GM19397 (cell line): Measurements from ENCODE around the gene IQSEC1.

Experiments used
- ATAC-seq: cut with Tn5 transposase; IDR thresholded peaks from one replicate; pipeline ENCODE4 v1.9.1; 2021; ENCODE audit warnings: mild to moderate bottlenecking, moderate library complexity; ENCODE audit not compliant: unreplicated experiment

The IQSEC1 gene

DNA sequence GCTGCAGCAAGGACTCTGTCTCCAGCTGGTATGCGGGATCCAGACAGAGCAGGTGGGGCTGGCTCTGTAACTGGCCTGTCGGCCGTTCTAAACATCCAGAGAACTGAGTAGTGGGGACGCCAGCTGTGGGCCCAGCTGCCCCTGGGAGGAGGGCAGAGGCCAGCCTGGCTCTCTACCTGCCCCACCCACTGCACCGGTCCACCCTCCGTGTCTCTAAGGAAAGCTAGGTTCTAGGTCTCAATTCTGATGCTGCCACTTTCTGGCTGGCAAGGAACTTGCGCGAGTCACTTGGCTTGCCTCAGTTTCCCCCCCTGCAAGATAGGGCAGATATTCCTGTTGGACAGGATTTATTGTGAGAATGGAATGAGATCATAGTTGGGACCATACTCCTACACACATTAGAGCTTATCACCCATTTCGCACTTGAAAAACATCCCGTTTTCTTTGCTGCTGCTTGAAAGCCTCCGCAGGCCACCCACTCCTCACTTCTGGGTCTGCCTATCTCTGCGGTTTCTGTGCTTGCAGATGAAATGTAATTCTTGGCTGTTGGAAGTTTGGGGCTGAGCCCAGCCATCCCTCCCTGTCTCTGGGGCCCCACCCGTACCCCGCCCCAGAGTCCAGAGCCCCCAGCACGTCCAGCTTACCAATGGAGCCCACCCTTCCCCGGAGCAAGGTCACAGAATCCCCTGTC is 65.8 kb downstream of the IQSEC1 start:
- no peak for ATAC-seq

DNA sequence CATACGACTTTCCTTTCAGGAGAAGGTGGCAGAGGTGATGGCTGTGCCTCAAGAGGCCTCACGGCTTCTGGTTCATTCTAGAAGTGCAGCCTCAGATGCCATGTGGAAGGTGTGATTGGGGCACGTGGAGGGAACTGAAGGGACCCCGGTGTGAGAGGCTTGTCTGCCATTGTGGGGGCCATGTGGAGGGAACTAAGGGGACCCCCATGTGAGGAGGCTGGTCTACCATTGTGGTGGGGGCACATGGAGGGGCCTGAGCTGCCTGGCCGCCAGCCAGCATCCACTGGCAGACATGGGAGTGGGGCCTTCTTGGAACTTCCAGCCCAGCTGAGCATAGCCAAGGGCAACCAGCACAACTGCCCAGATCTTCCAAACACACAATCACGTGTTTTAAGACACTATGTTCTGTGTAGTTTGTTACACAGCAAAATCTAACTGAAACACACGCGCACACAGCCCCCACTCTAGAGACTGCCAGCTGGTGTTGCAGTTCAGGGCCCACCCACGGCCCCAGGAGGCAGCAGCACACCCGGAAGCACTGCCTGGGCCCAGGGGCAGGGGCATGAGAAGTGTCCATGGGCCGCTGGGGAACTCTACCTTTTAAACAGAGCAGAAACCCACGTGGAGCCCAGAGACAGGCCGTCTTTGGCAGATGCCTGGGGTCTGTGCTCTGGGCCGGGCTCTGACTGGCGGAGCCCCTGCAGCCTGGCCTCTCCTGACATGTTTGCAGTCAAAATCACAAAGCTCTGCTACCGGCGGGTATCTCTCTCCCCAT is 66.8 kb downstream of the IQSEC1 start:
- ATAC-seq, result no peak

DNA sequence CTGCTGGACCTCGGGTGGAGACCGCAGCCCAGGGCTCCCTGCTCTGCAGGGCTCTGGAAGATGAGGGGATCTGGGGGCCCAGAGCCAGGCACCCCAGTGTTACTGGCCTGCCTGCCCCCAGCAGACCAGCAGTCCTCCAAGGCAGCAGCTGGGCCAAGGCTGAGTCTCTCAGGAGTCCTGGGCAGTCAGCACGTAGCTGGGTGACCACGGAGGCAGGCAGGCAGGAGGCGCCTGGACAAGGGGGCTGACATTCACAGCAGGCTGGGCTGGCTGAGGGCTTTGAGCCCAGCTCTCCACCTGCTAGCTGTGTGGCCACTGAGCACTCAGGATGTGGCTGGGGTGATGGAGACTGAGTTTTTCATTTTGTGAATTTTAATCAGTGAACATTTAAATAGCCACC is 67.9 kb downstream of the IQSEC1 start:
- ATAC-seq, result no peak

DNA sequence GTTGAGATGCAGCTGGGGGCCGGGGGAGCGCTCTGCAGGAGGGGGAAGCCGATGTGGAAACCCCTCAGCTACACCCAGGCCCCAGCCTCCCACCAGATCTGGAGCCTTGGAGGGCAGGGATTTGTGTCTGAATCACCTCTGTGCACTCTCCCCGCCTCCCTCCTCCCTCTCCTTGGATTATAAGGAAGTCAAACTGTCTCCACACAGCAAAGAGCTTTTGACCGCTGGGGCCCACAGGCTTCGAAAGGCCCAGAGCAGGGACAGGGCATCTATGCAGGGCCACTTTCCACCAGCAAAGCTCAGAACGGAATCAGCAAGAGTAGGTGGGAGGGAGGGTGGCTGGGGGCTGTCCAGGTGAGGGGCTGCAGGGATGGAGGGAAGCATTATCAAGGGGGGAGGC is 68.9 kb downstream of the IQSEC1 start:
- ATAC-seq, result no peak

DNA sequence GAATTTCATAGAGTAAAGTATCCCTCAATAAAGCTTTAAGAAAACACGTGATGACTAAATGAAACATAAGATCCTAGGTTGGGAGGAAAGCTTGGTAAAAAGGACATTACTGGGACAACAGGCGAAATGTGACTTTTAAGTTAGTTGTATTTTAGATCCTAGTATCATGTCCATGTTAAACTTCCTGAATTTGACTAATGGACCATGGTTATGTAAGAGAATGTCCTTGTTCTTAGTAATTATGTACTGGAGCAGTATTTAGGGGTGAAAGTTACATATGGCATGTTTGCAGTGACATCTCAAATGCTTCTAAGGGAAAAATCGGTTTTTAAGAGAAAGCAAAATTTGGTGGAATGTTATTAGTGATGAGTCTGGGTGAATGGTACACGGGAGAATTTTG is 69.6 kb downstream of the IQSEC1 start:
- no peak for ATAC-seq

DNA sequence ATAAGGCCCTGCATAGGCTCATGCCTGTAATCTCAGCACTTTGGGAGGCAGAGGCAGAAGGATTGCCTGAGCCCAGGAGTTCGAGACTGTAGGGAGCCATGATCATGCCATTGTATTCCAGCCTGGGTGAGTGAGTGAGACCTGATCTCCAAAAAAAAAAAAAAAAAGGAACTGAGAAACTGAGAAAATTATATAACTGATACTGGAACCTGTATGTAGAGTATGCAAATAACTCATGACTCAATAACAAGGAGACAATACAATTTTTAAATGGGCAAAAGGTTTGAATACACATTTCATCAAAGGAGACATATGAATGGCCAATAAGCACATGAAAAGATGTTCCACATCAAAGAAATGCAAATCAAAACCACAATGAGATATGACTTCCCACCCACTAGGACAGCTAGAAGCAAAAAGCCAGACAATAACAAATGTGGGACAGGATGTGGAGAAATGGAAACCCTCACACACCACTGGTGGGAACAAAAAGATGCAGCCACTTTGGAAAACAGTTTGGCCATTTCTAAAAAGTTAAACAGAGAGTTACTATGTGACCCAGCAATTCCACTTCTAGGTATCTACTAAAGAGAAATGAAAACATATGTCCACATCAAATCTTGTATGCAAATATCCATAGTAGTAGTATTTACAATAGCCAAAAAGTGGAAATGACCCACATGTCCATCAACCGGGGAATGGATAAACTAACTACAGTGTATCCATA is 70.7 kb downstream of the IQSEC1 start:
- peak; percentile 51 for ATAC-seq

- peak; percentile 35 for ATAC-seq
Observed at GRCh38 chr3:12999147-13000140, 73.8 kb downstream of the IQSEC1 start.

DNA sequence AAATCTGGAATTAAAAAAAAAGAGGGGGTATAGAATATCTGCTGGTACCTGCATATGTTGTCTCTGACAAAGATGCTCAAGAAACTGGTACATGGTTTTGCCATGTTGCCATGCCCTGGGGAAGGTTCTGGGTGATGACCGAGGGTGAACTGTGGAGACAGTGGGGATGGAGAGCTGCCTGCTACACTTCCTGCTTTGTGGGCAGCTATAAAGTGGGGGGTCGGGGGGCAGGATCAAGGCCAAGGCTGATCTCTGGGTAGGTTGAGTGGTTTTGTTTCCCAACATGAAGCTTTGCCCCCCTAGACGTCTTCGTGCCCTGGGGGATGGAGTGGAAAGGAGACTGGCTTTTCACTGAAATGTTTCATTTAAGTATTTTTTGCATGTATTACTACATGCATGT is 74.6 kb downstream of the IQSEC1 start:
- no peak for ATAC-seq

DNA sequence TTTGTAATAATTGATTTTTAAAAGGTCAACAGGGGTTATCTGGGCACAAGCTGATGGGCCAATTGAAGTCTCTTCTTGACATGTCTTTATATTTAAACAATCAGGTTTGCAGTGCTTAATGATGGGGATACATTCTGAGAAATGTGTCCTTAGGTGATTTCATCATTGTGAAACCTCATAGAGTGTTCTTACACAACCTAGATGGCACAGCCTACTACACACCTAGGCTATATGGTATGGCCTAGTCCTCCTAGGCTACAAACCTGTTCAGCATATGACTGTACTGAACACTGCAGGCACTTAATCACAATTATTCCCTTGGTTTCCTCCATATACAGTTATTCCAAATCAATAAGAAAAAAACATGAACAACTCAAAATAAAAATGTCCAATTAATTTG is 75.8 kb downstream of the IQSEC1 start:
- ATAC-seq, result no peak

DNA sequence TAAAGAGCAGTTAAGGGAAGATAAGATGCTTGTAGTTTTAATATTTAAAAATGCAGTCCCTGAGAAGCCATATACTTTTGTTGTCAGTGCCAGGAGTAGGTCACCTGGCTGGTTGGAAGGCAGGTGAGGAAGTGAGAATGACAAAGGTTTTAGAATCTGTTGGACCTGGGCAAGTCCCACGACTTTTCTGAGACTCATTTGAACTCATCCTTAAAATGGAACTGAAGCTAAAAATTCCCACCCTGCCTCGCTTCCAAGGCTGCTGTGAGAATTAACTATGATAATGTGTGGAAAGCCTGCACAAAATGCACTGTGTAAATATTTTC is 77.1 kb downstream of the IQSEC1 start:
- no peak for ATAC-seq

- no peak for ATAC-seq
Observed at GRCh38 chr3:12995389-12996180, 77.6 kb downstream of the IQSEC1 start.

DNA sequence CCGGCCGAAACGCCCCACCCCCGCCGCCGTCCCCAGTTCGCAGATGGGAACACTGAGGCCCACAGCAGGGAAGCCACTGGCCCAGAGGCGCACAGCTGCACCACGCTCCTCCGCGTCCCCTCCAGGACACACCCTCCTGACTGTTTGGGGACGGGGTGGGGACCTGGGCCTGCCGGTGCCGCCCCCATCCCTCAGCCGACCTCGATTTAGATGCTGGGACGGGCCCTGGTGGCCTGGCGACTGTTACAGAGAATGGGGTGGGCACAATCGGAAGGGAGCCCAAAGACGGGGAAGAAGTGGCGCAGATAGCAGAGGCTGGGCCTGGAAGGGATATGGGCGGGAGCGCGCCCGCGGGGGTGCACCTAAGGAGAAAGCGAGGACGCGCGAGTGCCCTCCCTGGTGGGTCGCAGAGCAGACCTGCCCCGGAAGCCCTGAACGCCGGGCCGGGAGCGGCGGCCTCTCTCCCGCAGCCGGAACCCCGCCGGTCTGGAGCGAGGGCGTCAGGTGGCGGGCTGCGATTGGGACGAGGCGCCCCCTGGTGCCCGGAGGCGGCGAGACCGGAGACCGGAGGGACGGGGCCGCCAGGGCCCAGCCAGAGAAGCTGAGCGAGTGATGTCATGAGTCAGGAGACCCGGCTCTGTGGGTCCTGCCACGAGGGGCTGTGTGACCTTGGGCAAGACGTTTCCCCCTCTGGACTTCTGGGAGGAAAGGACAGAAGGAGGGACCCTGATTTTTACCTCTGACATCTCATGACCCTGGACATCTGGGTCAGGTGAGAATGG is 78.4 kb downstream of the IQSEC1 start:
- peak; percentile 63 for ATAC-seq

DNA sequence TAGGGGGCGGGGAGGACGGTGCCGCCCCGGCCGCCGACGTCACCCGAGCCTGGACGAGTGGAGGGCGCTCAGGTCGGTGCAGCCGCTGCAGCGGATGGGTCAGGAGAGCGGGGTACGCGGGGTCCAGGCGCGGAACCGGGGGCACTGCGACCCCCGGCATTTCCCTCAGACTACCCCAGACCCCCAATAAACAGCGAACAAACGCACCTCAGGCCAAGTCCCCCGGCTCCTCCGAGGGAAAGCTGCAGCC is 78.9 kb downstream of the IQSEC1 start:
- peak; percentile 29 for ATAC-seq

DNA sequence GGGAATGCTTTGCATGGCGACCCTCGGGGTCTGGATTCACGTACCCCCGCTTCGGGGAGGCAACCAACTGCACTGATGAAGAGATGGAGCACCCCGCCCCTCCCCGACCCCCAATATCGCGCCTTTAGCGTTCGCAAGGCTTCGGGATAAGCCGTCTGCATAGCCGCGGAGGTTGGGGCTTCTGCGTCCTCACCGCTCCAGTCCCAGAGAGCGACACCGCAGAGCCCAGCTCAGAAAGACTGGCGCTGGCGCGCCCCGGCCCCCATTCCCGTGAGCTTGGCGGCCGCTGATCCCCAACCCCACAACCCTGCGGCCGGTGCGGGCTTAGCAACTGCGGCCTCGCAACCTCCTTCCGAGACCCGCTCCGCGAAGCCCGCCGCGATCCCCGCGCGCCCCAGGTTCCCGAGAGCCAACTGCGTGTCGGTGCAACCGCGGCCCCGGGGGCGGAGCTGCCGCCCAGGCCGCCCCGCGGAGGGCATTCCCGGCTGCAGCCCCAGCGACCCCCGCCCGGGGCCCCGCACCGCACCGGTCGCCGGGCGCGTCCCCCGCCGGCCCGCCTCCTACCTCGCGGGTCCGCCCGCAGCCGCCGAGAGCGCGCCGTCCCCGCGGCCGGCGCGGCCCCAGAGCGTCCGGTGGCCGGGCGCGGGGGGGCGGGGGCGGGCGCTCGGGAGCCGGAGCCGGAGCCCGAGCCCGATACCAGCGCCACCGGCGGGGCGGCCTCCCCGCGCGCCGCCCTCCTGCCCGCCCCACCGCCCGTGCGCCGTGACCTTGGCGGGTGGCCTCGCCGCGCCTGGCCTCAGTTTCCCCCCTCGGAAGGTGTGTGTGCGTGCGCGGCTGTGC is 79.5 kb downstream of the IQSEC1 start:
- ATAC-seq, result peak; percentile 12

GRCh38 chr3:12992629-12993516 is 80.4 kb downstream of the IQSEC1 start:
- ATAC-seq, result no peak

- no peak for ATAC-seq
Observed at GRCh38 chr3:12991861-12992281, 81.4 kb downstream of the IQSEC1 start.

DNA sequence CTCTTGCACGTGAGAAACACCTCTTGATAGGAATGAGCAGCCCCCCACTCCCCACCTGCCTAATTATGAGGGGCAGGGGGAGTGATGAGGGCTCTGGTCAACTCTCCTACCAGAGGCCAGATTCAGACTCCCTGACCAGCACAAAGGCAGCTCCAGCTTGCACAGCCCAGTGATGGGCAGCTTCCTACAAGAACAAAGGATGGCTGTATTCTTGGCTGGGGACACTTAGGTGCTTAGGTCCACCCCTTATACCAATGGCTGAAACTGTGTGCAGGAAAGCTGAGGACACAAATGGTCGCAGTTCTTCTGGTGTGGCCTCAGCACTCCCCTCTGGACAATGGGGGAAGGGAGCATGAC is 81.8 kb downstream of the IQSEC1 start:
- no peak for ATAC-seq
